Measurements from ENCODE around the gene RPTOR. TPM values are rescaled to one million over a fixed set of nuclear protein-coding genes. Genes with fewer than 3 reads are reported as not detected.

The RPTOR gene
- total RNA-seq, 1 experiment from 2014 or later = 25.1 TPM

- no peak overlapping the region for H2BK20ac ChIP-seq (ENCODE audit: low read depth, low read length, poor library complexity, severe bottlenecking)
- no peak overlapping the region for H3K9ac ChIP-seq (ENCODE audit: extremely low read depth, insufficient read length, low read length)
- no peak for DNase-seq
- no peak overlapping the region for H2BK120ac ChIP-seq (ENCODE audit: low read depth, low read length, poor library complexity, severe bottlenecking)
- H4K8ac ChIP-seq (replicated peaks; ENCODE audit: insufficient read length, low read depth, low read length) = no peak overlapping the region
- H2BK5ac ChIP-seq (ENCODE audit: insufficient read length, low read length) = no peak overlapping the region
- no peak overlapping the region for H3K23ac ChIP-seq (ENCODE audit: insufficient read length, low read depth, low read length)
- no peaks in the 10 kb centered on the region for H3K9me3 ChIP-seq (ENCODE audit: control insufficient read depth, low read depth, low read length)
- H3K4me2 ChIP-seq (ENCODE audit: insufficient read depth, insufficient read length, low read length) = no peak overlapping the region
- Mint-ChIP-seq H3K27ac (no peak overlapping the region), H3K4me1 (peaks cover 20 to 23% of the 10 kb centered on the region in 2 experiments), H3K27me3 (ENCODE audit: low read depth) (no peaks in the 10 kb centered on the region), H3K36me3 (ENCODE audit: insufficient read depth in 1 of 3, low read depth in 3 of 3) (peaks cover 14 to 23% (median 18%) of the 10 kb centered on the region in 3 experiments), H3K4me3 (no peak overlapping the region), H3K9me3 (peaks cover 15 to 17% of the 10 kb centered on the region in 2 experiments)
- no peak overlapping the region for H3K4ac ChIP-seq (ENCODE audit: low read depth, low read length)
- H3K79me2 ChIP-seq (ENCODE audit: insufficient read depth, low read length) = no peaks in the 10 kb centered on the region
- H2BK15ac ChIP-seq (ENCODE audit: low read depth, low read length) = no peak overlapping the region
- no peaks in the 10 kb centered on the region for H3K23me2 ChIP-seq (ENCODE audit: insufficient read length, low read depth, low read length, poor library complexity, severe bottlenecking)
- no peak overlapping the region for H2AK5ac ChIP-seq (ENCODE audit: insufficient read length, low read length)
- H2AFZ ChIP-seq (ENCODE audit: low read length) = no peak overlapping the region
- no peak overlapping the region for H3K18ac ChIP-seq (ENCODE audit: insufficient read length, low read depth, low read length)
- no peaks in the 10 kb centered on the region for H3K27me3 ChIP-seq (ENCODE audit: insufficient read depth, low read length)
- no peak overlapping the region for H4K5ac ChIP-seq (ENCODE audit: insufficient read length, low read depth, low read length)
- H3T11ph ChIP-seq (ENCODE audit: low read length) = no peak overlapping the region
- TF ChIP-seq CTCF (conservative IDR thresholded peaks at IDR 0.05) = no peak
- H3K56ac ChIP-seq (ENCODE audit: insufficient read length, low read depth, low read length) = no peak overlapping the region
- no peak overlapping the region for H3K27ac ChIP-seq (ENCODE audit: insufficient read length, low read depth, low read length)
- H4K20me1 ChIP-seq (ENCODE audit: control insufficient read depth, insufficient read depth, insufficient read length) = no peaks in the 10 kb centered on the region
- H3K79me1 ChIP-seq (ENCODE audit: insufficient read depth, low read depth, low read length, poor library complexity, severe bottlenecking) = no peaks in the 10 kb centered on the region
- no CpG with 5 or more reads among the region's 4 CpGs for WGBS (ENCODE audit: extremely low coverage, insufficient read length, low lambda C conversion rate)
- H2BK12ac ChIP-seq (ENCODE audit: insufficient read length, low read depth, low read length) = no peak overlapping the region
- H3K14ac ChIP-seq (ENCODE audit: insufficient read depth, low read length) = no peak overlapping the region
- H3K4me1 ChIP-seq (ENCODE audit: insufficient read depth, low read length) = no peaks in the 10 kb centered on the region
- no peak overlapping the region for H4K91ac ChIP-seq (ENCODE audit: insufficient read length, low read depth, low read length)
Measured at GRCh38 chr17:80807014-80807413, 262.4 kb downstream of the RPTOR start.

All from H9 (cell line).